ENCODE data around the gene POLR1E. TPM values are rescaled to one million over a fixed set of nuclear protein-coding genes. Genes with fewer than 3 reads are reported as not detected.

Gene POLR1E
- polyA plus RNA-seq, 1 donor (not counting 4 experiments of a cell fraction or from before 2014, with no cell fraction given) = 44.4 TPM

- Histone ChIP-seq H3K4me1 (ENCODE audit: control insufficient read depth, extremely low read depth, insufficient read depth, low read length) (peaks cover 14% of the 10 kb centered on the region), H3K4me2 (ENCODE audit: control insufficient read depth, extremely low read depth, insufficient read depth, low read depth, low read length) (no peak overlapping the region), H3K9me1 (ENCODE audit: control insufficient read depth, extremely low read depth, insufficient read depth, low read length) (peaks cover 2% of the 10 kb centered on the region), H2AFZ (ENCODE audit: control insufficient read depth, low read length) (no peak overlapping the region), H3K36me3 (ENCODE audit: control insufficient read depth in 2 of 2, extremely low read depth in 1 of 2, insufficient read depth in 2 of 2, low read length in 2 of 2) (peaks cover 5% of the 10 kb centered on the region in 2 experiments), H3K79me2 (ENCODE audit: control insufficient read depth, insufficient read depth, low read length) (peaks cover 68% of the 10 kb centered on the region), H4K20me1 (ENCODE audit: control insufficient read depth, extremely low read depth, insufficient read depth, low read length) (peaks cover 11% of the 10 kb centered on the region), H3K27me3 (ENCODE audit: control insufficient read depth, extremely low read depth, insufficient read depth, low read length) (no peaks in the 10 kb centered on the region), H3K9me3 (ENCODE audit: control insufficient read depth, low read depth, low read length) (no peaks in the 10 kb centered on the region), H3K27ac (ENCODE audit: control insufficient read depth, insufficient read depth, low read length) (no peak overlapping the region), H3K9ac (ENCODE audit: control insufficient read depth, extremely low read depth, insufficient read depth, low read length) (no peak overlapping the region), H3K4me3 (ENCODE audit: control insufficient read depth in 2 of 3, extremely low read depth in 1 of 3, insufficient read depth in 2 of 3, low read depth in 1 of 3, low read length in 3 of 3) (no peak overlapping the region)
- DNase-seq (ENCODE audit: low read depth, low spot score) (no peak), FAIRE-seq (no peak)
- dilution Hi-C loops (cut with MboI; ENCODE audit: extremely low pct_ligation_motif_present, low sequenced_read_pairs) = no loop called here
- TF ChIP-seq, protein P1, sequence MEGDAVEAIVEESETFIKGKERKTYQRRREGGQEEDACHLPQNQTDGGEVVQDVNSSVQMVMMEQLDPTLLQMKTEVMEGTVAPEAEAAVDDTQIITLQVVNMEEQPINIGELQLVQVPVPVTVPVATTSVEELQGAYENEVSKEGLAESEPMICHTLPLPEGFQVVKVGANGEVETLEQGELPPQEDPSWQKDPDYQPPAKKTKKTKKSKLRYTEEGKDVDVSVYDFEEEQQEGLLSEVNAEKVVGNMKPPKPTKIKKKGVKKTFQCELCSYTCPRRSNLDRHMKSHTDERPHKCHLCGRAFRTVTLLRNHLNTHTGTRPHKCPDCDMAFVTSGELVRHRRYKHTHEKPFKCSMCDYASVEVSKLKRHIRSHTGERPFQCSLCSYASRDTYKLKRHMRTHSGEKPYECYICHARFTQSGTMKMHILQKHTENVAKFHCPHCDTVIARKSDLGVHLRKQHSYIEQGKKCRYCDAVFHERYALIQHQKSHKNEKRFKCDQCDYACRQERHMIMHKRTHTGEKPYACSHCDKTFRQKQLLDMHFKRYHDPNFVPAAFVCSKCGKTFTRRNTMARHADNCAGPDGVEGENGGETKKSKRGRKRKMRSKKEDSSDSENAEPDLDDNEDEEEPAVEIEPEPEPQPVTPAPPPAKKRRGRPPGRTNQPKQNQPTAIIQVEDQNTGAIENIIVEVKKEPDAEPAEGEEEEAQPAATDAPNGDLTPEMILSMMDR (optimal IDR thresholded peaks at IDR 0.05 in 1 of 3, IDR thresholded peaks at IDR 0.05 in 1 of 3, conservative IDR thresholded peaks at IDR 0.05 in 1 of 3; ENCODE audit: extremely low read depth in 1 of 3, insufficient read depth in 2 of 3, low read length in 3 of 3) = no peak
- no peak for TF ChIP-seq EZH2 (IDR thresholded peaks at IDR 0.05; ENCODE audit: low read length)
These were observed 35.7 kb upstream of the POLR1E start for GRCh38 chr9:37449862-37450632.

DNA sequence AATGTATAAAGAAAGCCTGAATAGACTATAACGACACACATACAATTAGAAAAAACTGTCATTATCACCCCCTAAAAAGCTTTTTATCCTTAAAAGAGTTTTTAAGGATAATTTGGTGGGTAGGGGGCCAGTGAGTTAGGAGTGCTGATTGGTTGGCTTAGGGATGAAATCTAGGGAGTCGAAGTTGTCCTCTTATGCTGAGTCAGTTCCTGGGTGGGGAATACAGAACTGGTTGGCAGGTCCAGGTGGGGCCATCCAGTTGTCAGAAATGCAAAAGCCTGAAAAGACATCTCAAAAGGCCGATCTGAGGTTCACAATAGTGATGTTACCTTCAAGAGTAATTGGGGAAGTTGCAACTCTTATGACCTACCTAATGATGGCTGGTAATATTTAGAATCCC lies 34.1 kb upstream of the POLR1E start:
- H2AFZ ChIP-seq (ENCODE audit: control insufficient read depth, low read length) = no peak overlapping the region
- H3K9me1 ChIP-seq (ENCODE audit: control insufficient read depth, extremely low read depth, insufficient read depth, low read length) = peaks cover 4% of the 10 kb centered on the region
- peaks cover 20% of the 10 kb centered on the region for H3K4me1 ChIP-seq (ENCODE audit: control insufficient read depth, extremely low read depth, insufficient read depth, low read length)
- H3K4me3 ChIP-seq (ENCODE audit: control insufficient read depth in 2 of 3, extremely low read depth in 1 of 3, insufficient read depth in 2 of 3, low read depth in 1 of 3, low read length in 3 of 3) = no peak overlapping the region
- no peak overlapping the region for H3K4me2 ChIP-seq (ENCODE audit: control insufficient read depth, extremely low read depth, insufficient read depth, low read depth, low read length)
- H3K36me3 ChIP-seq (ENCODE audit: control insufficient read depth in 2 of 2, extremely low read depth in 1 of 2, insufficient read depth in 2 of 2, low read length in 2 of 2) = peaks cover 5 to 10% of the 10 kb centered on the region in 2 experiments
- peaks cover 17% of the 10 kb centered on the region for H4K20me1 ChIP-seq (ENCODE audit: control insufficient read depth, extremely low read depth, insufficient read depth, low read length)
- H3K9ac ChIP-seq (ENCODE audit: control insufficient read depth, extremely low read depth, insufficient read depth, low read length) = no peak overlapping the region
- TF ChIP-seq EZH2 (IDR thresholded peaks at IDR 0.05; ENCODE audit: low read length) = no peak
- TF ChIP-seq, protein P1 (optimal IDR thresholded peaks at IDR 0.05 in 1 of 3, IDR thresholded peaks at IDR 0.05 in 1 of 3, conservative IDR thresholded peaks at IDR 0.05 in 1 of 3; ENCODE audit: extremely low read depth in 1 of 3, insufficient read depth in 2 of 3, low read length in 3 of 3) = no peak
- no peak for DNase-seq (ENCODE audit: low read depth, low spot score)
- dilution Hi-C loops (cut with MboI; ENCODE audit: extremely low pct_ligation_motif_present, low sequenced_read_pairs) = no loop called here
- H3K27me3 ChIP-seq (ENCODE audit: control insufficient read depth, extremely low read depth, insufficient read depth, low read length) = no peaks in the 10 kb centered on the region
- no peak overlapping the region for H3K27ac ChIP-seq (ENCODE audit: control insufficient read depth, insufficient read depth, low read length)
- FAIRE-seq = no peak
- H3K79me2 ChIP-seq (ENCODE audit: control insufficient read depth, insufficient read depth, low read length) = peaks cover 67% of the 10 kb centered on the region
- no peaks in the 10 kb centered on the region for H3K9me3 ChIP-seq (ENCODE audit: control insufficient read depth, low read depth, low read length)

All from keratinocyte (primary cell).